Vagina (tissue), 2 donors: ENCODE data around the gene ST8SIA4.

Experiments
- CTCF ChIP-seq, 3 experiments: fragments of 450-650 bp in 2 of 3; fragments of 200-600 bp in 1 of 3; sonication (generic) in 1 of 3; IDR thresholded peaks; one replicate each; pipeline ENCODE4 v1.5.1; 2017 to 2019; ENCODE audit warnings: antibody characterized with exemption in 3 of 3, mild to moderate bottlenecking in 2 of 3, moderate library complexity in 2 of 3
- POLR2A ChIP-seq, 2 donors: fragments of 450-650 bp; IDR thresholded peaks; one replicate each; pipeline ENCODE4 v1.6.1; 2017; ENCODE audit warnings: antibody characterized with exemption in 2 of 2, mild to moderate bottlenecking in 2 of 2, moderate library complexity in 2 of 2
- POLR2AphosphoS5 ChIP-seq, 2 donors: sonication (generic); formaldehyde crosslinking; IDR thresholded peaks; one replicate each; pipeline ENCODE4 v1.9.0; 2017; ENCODE audit warnings: antibody characterized with exemption in 2 of 2, mild to moderate bottlenecking in 2 of 2, low read depth in 1 of 2; ENCODE audit not compliant: insufficient read depth in 1 of 2

DNA sequence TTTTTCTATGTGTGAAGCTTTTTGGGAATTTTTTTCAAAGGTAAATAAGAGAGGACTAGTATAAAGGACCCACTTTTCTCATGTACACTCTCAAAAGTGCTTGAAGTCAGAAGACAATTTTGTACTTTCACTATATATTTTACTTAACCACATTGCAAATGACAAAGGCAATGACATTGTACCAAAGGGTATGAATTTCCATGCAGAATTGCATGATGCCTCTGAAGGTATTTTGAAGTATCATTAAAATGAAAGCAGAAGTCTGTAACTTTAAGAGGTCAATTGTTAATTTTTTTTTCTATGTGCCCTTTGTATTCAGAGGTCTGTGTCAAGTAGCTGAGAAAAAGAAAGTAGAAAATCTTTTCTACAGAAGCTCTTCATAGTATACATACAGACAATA lies 84.7 kb downstream of the ST8SIA4 start:
- TF ChIP-seq CTCF (IDR thresholded peaks at IDR 0.05): no peak
- no peak for TF ChIP-seq POLR2AphosphoS5 (IDR thresholded peaks at IDR 0.05; ENCODE audit: insufficient read depth in 1 of 2, low read depth in 1 of 2)
- TF ChIP-seq POLR2A (IDR thresholded peaks at IDR 0.05): no peak
